ENCODE results near the gene LDLRAP1.

DNA sequence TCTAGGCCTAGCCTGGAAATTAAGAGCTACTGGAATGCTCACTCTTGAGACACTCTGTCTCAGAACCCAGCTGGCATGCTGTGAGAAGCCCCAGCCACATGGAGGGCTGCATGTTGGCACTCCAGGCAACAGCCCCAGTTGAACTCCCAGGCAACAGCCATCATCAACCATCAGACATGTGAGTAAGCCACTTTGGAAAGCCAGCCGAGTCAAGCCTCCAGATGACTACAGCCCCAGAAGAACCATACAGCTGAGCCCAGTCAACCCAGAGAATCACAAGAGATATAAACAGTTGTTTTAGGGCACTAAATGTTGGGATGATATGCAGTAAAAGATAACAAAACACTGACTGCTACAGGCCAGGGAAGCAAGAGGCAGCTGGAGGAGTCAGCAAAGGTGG lies 55.5 kb downstream of the LDLRAP1 start:
- TF ChIP-seq EZH2 (IDR thresholded peaks at IDR 0.05; ENCODE audit: low read depth, unreplicated experiment), result no peak
- TF ChIP-seq, protein P1, sequence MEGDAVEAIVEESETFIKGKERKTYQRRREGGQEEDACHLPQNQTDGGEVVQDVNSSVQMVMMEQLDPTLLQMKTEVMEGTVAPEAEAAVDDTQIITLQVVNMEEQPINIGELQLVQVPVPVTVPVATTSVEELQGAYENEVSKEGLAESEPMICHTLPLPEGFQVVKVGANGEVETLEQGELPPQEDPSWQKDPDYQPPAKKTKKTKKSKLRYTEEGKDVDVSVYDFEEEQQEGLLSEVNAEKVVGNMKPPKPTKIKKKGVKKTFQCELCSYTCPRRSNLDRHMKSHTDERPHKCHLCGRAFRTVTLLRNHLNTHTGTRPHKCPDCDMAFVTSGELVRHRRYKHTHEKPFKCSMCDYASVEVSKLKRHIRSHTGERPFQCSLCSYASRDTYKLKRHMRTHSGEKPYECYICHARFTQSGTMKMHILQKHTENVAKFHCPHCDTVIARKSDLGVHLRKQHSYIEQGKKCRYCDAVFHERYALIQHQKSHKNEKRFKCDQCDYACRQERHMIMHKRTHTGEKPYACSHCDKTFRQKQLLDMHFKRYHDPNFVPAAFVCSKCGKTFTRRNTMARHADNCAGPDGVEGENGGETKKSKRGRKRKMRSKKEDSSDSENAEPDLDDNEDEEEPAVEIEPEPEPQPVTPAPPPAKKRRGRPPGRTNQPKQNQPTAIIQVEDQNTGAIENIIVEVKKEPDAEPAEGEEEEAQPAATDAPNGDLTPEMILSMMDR (conservative IDR thresholded peaks at IDR 0.05; ENCODE audit: low read depth in 2 of 2), result no peak
- TF ChIP-seq POLR2AphosphoS5 (IDR thresholded peaks at IDR 0.05; ENCODE audit: low read depth), result no peak
- TF ChIP-seq, protein P2, sequence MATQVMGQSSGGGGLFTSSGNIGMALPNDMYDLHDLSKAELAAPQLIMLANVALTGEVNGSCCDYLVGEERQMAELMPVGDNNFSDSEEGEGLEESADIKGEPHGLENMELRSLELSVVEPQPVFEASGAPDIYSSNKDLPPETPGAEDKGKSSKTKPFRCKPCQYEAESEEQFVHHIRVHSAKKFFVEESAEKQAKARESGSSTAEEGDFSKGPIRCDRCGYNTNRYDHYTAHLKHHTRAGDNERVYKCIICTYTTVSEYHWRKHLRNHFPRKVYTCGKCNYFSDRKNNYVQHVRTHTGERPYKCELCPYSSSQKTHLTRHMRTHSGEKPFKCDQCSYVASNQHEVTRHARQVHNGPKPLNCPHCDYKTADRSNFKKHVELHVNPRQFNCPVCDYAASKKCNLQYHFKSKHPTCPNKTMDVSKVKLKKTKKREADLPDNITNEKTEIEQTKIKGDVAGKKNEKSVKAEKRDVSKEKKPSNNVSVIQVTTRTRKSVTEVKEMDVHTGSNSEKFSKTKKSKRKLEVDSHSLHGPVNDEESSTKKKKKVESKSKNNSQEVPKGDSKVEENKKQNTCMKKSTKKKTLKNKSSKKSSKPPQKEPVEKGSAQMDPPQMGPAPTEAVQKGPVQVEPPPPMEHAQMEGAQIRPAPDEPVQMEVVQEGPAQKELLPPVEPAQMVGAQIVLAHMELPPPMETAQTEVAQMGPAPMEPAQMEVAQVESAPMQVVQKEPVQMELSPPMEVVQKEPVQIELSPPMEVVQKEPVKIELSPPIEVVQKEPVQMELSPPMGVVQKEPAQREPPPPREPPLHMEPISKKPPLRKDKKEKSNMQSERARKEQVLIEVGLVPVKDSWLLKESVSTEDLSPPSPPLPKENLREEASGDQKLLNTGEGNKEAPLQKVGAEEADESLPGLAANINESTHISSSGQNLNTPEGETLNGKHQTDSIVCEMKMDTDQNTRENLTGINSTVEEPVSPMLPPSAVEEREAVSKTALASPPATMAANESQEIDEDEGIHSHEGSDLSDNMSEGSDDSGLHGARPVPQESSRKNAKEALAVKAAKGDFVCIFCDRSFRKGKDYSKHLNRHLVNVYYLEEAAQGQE (IDR thresholded peaks at IDR 0.05; ENCODE audit: unreplicated experiment), result no peak
- TF ChIP-seq, protein P3, sequence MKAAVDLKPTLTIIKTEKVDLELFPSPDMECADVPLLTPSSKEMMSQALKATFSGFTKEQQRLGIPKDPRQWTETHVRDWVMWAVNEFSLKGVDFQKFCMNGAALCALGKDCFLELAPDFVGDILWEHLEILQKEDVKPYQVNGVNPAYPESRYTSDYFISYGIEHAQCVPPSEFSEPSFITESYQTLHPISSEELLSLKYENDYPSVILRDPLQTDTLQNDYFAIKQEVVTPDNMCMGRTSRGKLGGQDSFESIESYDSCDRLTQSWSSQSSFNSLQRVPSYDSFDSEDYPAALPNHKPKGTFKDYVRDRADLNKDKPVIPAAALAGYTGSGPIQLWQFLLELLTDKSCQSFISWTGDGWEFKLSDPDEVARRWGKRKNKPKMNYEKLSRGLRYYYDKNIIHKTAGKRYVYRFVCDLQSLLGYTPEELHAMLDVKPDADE (IDR thresholded peaks at IDR 0.05), result no peak
- no peak for TF ChIP-seq EZH2phosphoT487 (IDR thresholded peaks at IDR 0.05; ENCODE audit: unreplicated experiment)
- no peak for TF ChIP-seq CREB1 (CRISPR knock-in tag; IDR thresholded peaks at IDR 0.05; ENCODE audit: low read depth)

All from GM23338 (cell line).